Lung (tissue), 16 donors: Measurements from ENCODE around the gene AMBRA1. TPM values are rescaled to one million over a fixed set of nuclear protein-coding genes. Genes with fewer than 3 reads are reported as not detected.

Experiments
- ATAC-seq: fragments of 200-7000 bp; cut with Tn5 transposase; one replicate; pipeline ENCODE4 v1.9.1; 2020; ENCODE audit warnings: moderate number of reproducible peaks; ENCODE audit not compliant: insufficient read depth, low FRiP score
- DNase-seq, 3 donors: peaks; one replicate each; pipeline ENCODE4 v3.0.0-alpha.2; 2013 to 2017
- H3K27ac ChIP-seq, 2 donors: one replicate each; pipeline ENCODE4 v1.5.1; 2013; ENCODE audit warnings: mild to moderate bottlenecking in 2 of 2, moderate library complexity in 2 of 2, control low read depth in 1 of 2, inconsistent platforms in 1 of 2, low read depth in 1 of 2, low read length in 1 of 2
- H3K27me3 ChIP-seq, 3 donors: one replicate each; pipeline ENCODE4 v1.5.1; 2013; ENCODE audit warnings: low read length in 2 of 3; ENCODE audit not compliant: control insufficient read depth in 3 of 3, insufficient read depth in 3 of 3
- H3K36me3 ChIP-seq, 4 donors: one replicate each; pipeline ENCODE4 v1.5.1; 2013; ENCODE audit warnings: low read length in 4 of 4, mild to moderate bottlenecking in 1 of 4, moderate library complexity in 1 of 4; ENCODE audit not compliant: control insufficient read depth in 4 of 4, insufficient read depth in 4 of 4
- H3K4me1 ChIP-seq, 5 donors: one replicate each; pipeline ENCODE4 v1.5.1; 2013; ENCODE audit warnings: low read length in 5 of 5, mild to moderate bottlenecking in 2 of 5, moderate library complexity in 1 of 5; ENCODE audit not compliant: control insufficient read depth in 5 of 5, insufficient read depth in 5 of 5
- H3K4me3 ChIP-seq: one replicate; pipeline ENCODE4 v1.5.1; 2013; ENCODE audit warnings: mild to moderate bottlenecking, control low read depth, moderate library complexity
- H3K9ac ChIP-seq, 2 donors: one replicate each; pipeline ENCODE4 v1.5.1; 2013; ENCODE audit warnings: low read length in 2 of 2, control low read depth in 1 of 2; ENCODE audit not compliant: insufficient read depth in 1 of 2
- H3K9me3 ChIP-seq, 4 donors: one replicate each; pipeline ENCODE4 v1.5.1; 2013; ENCODE audit warnings: low read length in 3 of 4, mild to moderate bottlenecking in 1 of 4, moderate library complexity in 1 of 4; ENCODE audit not compliant: control insufficient read depth in 4 of 4, insufficient read depth in 3 of 4
- WGBS, 2 donors: extraction: QIAGEN DNeasy Blood & Tissue Kit; methylation state at CpG; one replicate each; pipeline ENCODE4 v1.1.7; 2013; 5-methylcytosine and 5-hydroxymethylcytosine counted together
- long read RNA-seq, 5 donors: transcript quantifications; one replicate each; lab custom pipeline, GENCODE V29; 2026
- polyA plus RNA-seq, 2 donors: library from polyadenylated mRNA; stranded (reverse); fragments of 200-250 nt; gene quantifications; one replicate each; pipeline ENCODE4 v1.2.1, GENCODE V29; 2013
- total RNA-seq, 2 donors: library from RNA; depleted of rRNA in 1 of 2; stranded (reverse); fragments of >200 nt in 1 of 2; gene quantifications; one replicate each; pipeline ENCODE4 v1.2.1, GENCODE V29; 2014 to 2021
- TF ChIP-seq, protein P1 (sequence below): IDR thresholded peaks from 2 replicates; pipeline ENCODE4 v1.5.1; 2012; ENCODE audit warnings: mild to moderate bottlenecking; ENCODE audit errors: control extremely low read depth, extremely low read depth
- donor health status: control.
- donor health status: control.
- donor health status: Bipolar disorder and iron deficiency.
- donor health status: healthy.
- donor health status: DM: yes; HTN: yes; CAD: no.

Gene AMBRA1, protein sequence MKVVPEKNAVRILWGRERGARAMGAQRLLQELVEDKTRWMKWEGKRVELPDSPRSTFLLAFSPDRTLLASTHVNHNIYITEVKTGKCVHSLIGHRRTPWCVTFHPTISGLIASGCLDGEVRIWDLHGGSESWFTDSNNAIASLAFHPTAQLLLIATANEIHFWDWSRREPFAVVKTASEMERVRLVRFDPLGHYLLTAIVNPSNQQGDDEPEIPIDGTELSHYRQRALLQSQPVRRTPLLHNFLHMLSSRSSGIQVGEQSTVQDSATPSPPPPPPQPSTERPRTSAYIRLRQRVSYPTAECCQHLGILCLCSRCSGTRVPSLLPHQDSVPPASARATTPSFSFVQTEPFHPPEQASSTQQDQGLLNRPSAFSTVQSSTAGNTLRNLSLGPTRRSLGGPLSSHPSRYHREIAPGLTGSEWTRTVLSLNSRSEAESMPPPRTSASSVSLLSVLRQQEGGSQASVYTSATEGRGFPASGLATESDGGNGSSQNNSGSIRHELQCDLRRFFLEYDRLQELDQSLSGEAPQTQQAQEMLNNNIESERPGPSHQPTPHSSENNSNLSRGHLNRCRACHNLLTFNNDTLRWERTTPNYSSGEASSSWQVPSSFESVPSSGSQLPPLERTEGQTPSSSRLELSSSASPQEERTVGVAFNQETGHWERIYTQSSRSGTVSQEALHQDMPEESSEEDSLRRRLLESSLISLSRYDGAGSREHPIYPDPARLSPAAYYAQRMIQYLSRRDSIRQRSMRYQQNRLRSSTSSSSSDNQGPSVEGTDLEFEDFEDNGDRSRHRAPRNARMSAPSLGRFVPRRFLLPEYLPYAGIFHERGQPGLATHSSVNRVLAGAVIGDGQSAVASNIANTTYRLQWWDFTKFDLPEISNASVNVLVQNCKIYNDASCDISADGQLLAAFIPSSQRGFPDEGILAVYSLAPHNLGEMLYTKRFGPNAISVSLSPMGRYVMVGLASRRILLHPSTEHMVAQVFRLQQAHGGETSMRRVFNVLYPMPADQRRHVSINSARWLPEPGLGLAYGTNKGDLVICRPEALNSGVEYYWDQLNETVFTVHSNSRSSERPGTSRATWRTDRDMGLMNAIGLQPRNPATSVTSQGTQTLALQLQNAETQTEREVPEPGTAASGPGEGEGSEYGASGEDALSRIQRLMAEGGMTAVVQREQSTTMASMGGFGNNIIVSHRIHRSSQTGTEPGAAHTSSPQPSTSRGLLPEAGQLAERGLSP (N-terminal part only)
- total RNA-seq = 10 to 100 TPM; 34.5 to 41.2 TPM
- polyA plus RNA-seq = 10 to 100 TPM in 1 of 2 donors, 1 to 10 TPM in 1; 7.4 to 12.9 TPM
- long read RNA-seq, donor 1, partial matches to known transcripts = 0 of 1 reads
- long read RNA-seq, donor 1, other reads (novel, unspliced or antisense) = 0 of 1 reads
- long read RNA-seq, donor 2, partial matches to known transcripts = 0 of 1 reads
- long read RNA-seq, donor 2, other reads (novel, unspliced or antisense) = 0 of 1 reads
- long read RNA-seq, donor 3, partial matches to known transcripts = 0 of 1 reads
- long read RNA-seq, donor 3, other reads (novel, unspliced or antisense) = 0 of 1 reads
- long read RNA-seq, donor 4 = 0 reads
- long read RNA-seq, donor 5, partial matches to known transcripts = 5 of 7 reads
- long read RNA-seq, donor 5, other reads (novel, unspliced or antisense) = 0 of 7 reads

GRCh38 chr11:46593550-46594373 lies at the start of gene AMBRA1:
TSS of gene AMBRA1 (minus strand) at chr11:46594023. CDS start at chr11:46548380, 45,643 bp downstream.
- Histone ChIP-seq H3K27ac (peak within 1 kb of the TSS; percentile 39 to 88), H3K4me1 (peaks cover 4 to 25% (median 8%) of the 10 kb centered on the region in 5 donors), H3K27me3 (no peaks in the 10 kb centered on the region), H3K9ac (peak within 1 kb of the TSS; percentile 58 to 78), H3K36me3 (no peaks in the 10 kb centered on the region), H3K4me3 (peak within 1 kb of the TSS; percentile 93), H3K9me3 (no peaks in the 10 kb centered on the region)
- ATAC-seq (peak; percentile 89), DNase-seq (peak; percentile 93 to 96 (median 95))
- TF ChIP-seq, protein P1, sequence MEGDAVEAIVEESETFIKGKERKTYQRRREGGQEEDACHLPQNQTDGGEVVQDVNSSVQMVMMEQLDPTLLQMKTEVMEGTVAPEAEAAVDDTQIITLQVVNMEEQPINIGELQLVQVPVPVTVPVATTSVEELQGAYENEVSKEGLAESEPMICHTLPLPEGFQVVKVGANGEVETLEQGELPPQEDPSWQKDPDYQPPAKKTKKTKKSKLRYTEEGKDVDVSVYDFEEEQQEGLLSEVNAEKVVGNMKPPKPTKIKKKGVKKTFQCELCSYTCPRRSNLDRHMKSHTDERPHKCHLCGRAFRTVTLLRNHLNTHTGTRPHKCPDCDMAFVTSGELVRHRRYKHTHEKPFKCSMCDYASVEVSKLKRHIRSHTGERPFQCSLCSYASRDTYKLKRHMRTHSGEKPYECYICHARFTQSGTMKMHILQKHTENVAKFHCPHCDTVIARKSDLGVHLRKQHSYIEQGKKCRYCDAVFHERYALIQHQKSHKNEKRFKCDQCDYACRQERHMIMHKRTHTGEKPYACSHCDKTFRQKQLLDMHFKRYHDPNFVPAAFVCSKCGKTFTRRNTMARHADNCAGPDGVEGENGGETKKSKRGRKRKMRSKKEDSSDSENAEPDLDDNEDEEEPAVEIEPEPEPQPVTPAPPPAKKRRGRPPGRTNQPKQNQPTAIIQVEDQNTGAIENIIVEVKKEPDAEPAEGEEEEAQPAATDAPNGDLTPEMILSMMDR = no peak
- 1% methylated on average over 54 of the region's 54 CpGs for WGBS, 2 donors

GRCh38 chr11:46643531-46643930 lies 49.7 kb upstream of the AMBRA1 start:
- ATAC-seq (no peak), DNase-seq (no peak)
- H3K36me3 ChIP-seq = peaks cover 18 to 22% (median 20%) of the 10 kb centered on the region in 4 donors
- no peak overlapping the region for H3K4me3 ChIP-seq
- H3K27ac ChIP-seq = no peak overlapping the region
- H3K9me3 ChIP-seq = no peaks in the 10 kb centered on the region
- no peak overlapping the region for H3K9ac ChIP-seq
- TF ChIP-seq, protein P1 = no peak
- no peaks in the 10 kb centered on the region for H3K27me3 ChIP-seq
- peaks cover 0 to 1% (median 0%) of the 10 kb centered on the region in 5 donors for H3K4me1 ChIP-seq
- WGBS, 2 donors = 83 to 99% methylated on average over 3 of the region's 3 CpGs
